Activated CD8-positive, alpha-beta memory T cell treated with anti-CD3 and anti-CD28 coated beads, Interleukin-2, amount 50 U/mL, for 48 hours (primary cell): Measurements from ENCODE around the gene ANKH.

Experiments
- DNase-seq: peaks from one replicate; pipeline ENCODE4 v3.0.0-alpha.2; 2020

ANKH gene

DNA sequence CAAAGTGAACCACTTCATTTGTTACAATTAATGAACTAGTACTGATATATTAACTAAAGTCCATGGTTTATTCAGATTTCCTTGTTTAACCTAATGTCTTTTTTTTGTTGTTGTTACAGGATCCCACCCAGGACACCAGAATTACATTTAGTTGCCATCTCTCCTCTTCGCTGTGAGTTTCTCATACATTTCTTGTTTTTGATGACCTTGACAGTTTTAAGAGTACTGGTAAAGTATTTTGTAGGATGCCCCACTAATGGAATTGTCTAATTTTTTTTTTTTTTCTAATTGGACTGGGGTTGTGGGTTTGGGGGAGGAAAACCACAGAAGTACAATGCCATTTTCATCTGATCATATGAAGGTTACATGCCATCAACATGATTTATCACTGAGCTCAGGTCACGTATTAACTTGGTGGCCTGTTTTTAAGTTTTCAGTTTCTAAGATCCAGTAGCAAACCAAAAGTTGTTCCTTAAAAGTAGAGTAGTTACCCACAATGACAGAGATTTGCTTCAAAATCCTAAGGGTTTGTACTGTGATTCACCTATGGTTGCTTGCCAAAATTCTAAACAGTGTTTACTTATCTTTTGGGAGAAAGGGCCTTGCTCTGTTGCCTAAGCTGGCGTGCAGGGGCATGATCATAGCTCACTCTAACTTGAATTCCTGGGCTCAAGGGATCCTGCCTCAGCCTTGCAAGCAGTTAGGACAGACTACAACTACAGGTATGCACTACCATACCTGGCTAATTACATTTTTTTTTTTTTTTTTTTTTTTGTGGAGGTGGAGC is 211.6 kb downstream of the ANKH start:
- no peak for DNase-seq

DNA sequence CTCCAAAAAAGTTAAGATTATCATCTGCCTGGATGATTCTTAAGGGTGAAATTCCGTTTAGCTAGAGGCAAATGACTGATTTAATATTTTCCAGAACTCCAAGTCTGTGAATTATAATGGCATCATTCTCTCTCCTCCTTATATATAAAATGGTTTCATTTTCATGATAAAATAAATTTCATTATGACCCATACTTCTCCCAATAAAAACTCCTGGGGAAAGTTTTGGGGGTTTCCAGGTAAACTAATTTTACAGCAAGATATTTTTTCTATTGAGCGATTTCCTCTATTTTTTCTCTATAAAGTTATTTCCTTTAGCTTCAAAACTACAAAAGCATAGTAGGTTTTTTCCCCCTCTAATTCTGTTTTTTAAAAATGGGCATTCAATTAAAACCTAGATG is 214.7 kb downstream of the ANKH start:
- no peak for DNase-seq

DNA sequence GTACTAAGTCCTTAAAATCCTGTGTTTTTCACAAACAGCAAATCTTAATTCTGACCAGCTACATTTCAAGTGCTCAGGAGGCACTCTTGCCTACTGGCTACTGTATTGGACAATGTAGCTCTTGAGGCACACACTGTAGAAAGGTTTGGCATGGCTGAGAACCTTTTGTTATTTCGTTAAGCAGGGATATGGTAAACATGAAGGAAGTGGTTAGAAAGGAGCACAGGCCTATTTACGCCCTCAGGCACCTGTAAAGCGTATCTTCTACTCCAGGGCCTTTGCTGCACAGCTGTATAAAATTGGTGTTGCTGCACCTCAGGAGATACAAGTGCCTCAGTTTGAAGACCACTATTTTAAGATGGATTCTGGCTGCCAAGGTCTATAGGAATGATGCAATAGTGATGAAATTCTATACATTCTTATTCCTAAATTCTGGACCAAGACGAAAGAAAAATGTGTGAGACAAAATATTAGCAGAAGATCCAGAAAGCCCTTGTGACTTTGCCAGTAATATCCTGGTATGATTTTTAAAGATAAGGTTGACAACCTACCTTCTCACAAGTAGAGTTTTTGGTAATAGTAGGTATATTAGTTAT is 216.3 kb downstream of the ANKH start:
- DNase-seq: no peak
